WTC11 (cell line): ENCODE measurements around the gene DAB1. TPM values are rescaled to one million over a fixed set of nuclear protein-coding genes. Genes with fewer than 3 reads are reported as not detected.

ENCODE experiments used
- ATAC-seq: fragments of 200-7000 bp; cut with Tn5 transposase; 2 replicates; pipeline ENCODE4 v1.10.0; 2021; ENCODE audit warnings: mild to moderate bottlenecking, moderate library complexity
- CTCF ChIA-PET: fragments of 300-600 bp; sonication (Branson Sonifier 250); formaldehyde crosslinking; loops from one replicate; lab custom pipeline; 2021; ENCODE audit warnings: antibody characterized with exemption; lab: Charles Lee
- POLR2A ChIA-PET: fragments of 350-600 bp; sonication (Branson Sonifier 250); formaldehyde crosslinking; loops from one replicate; lab custom pipeline; 2021; ENCODE audit warnings: antibody characterized with exemption; lab: Charles Lee
- DNase-seq: peaks from one replicate; pipeline ENCODE4 v3.0.0; 2021; ENCODE audit warnings: low spot score
- H3K27ac Mint-ChIP-seq: 2 replicates; pipeline ENCODE4 v1.8.0; 2021; ENCODE audit warnings: mixed read lengths
- H3K27me3 Mint-ChIP-seq: 2 replicates; pipeline ENCODE4 v1.8.0; 2021; ENCODE audit warnings: low read depth, mild to moderate bottlenecking, moderate library complexity, mixed read lengths
- H3K36me3 Mint-ChIP-seq: 2 replicates; pipeline ENCODE4 v1.8.0; 2021; ENCODE audit warnings: mixed read lengths
- H3K4me1 Mint-ChIP-seq: 2 replicates; pipeline ENCODE4 v1.8.0; 2022; ENCODE audit warnings: mixed read lengths
- H3K4me3 Mint-ChIP-seq: 2 replicates; pipeline ENCODE4 v1.8.0; 2021; ENCODE audit warnings: mild to moderate bottlenecking, moderate library complexity, mixed read lengths
- H3K9me3 Mint-ChIP-seq: 2 replicates; pipeline ENCODE4 v1.8.0; 2021; ENCODE audit warnings: mixed read lengths
- ATF1 ChIP-seq: sonication (generic); formaldehyde crosslinking; IDR thresholded peaks from 2 replicates; pipeline ENCODE4 v1.8.1; 2023; ENCODE audit warnings: mild to moderate bottlenecking, moderate library complexity, missing genetic modification reagents
- FOXP1 ChIP-seq: sonication (generic); formaldehyde crosslinking; IDR thresholded peaks from 2 replicates; pipeline ENCODE4 v1.8.0; 2022; ENCODE audit warnings: missing genetic modification reagents, mild to moderate bottlenecking, moderate library complexity, borderline replicate concordance
- GTF2I ChIP-seq: fragments of 250-450 bp; sonication (Bioruptor Pico); conservative IDR thresholded peaks from 2 replicates; pipeline ENCODE4 v1.4.0; 2021; ENCODE audit warnings: mild to moderate bottlenecking
- JUN ChIP-seq: sonication (generic); formaldehyde crosslinking; IDR thresholded peaks from 2 replicates; pipeline ENCODE4 v1.8.0; 2023; ENCODE audit warnings: mild to moderate bottlenecking, missing genetic modification reagents
- NFATC4 ChIP-seq: fragments of 250-450 bp; sonication (Bioruptor Pico); IDR thresholded peaks from 2 replicates; pipeline ENCODE4 v1.9.0; 2021; ENCODE audit warnings: mild to moderate bottlenecking
- NR3C1 ChIP-seq: sonication (generic); formaldehyde crosslinking; conservative IDR thresholded peaks from 2 replicates; pipeline ENCODE4 v1.8.1; 2023; ENCODE audit warnings: low read depth, mild to moderate bottlenecking, missing genetic modification reagents
- RELA ChIP-seq: sonication (generic); formaldehyde crosslinking; IDR thresholded peaks from 2 replicates; pipeline ENCODE4 v1.8.1; 2022; ENCODE audit warnings: missing genetic modification reagents, mild to moderate bottlenecking, borderline replicate concordance
- RORB ChIP-seq: fragments of 250-450 bp; sonication (Bioruptor Pico); IDR thresholded peaks from 2 replicates; pipeline ENCODE4 v1.9.0; 2021; ENCODE audit warnings: mild to moderate bottlenecking
- SMAD4 ChIP-seq: sonication (generic); formaldehyde crosslinking; IDR thresholded peaks from 2 replicates; pipeline ENCODE4 v1.8.0; 2022; ENCODE audit warnings: mild to moderate bottlenecking, missing genetic modification reagents
- SP1 ChIP-seq: sonication (generic); formaldehyde crosslinking; conservative IDR thresholded peaks from 2 replicates; pipeline ENCODE4 v1.8.1; 2022; ENCODE audit warnings: missing genetic modification reagents
- TP53 ChIP-seq: sonication (generic); formaldehyde crosslinking; IDR thresholded peaks from 2 replicates; pipeline ENCODE4 v1.8.1; 2023; ENCODE audit warnings: mild to moderate bottlenecking, missing genetic modification reagents
- ZBTB21 ChIP-seq: sonication (generic); formaldehyde crosslinking; IDR thresholded peaks from 2 replicates; pipeline ENCODE4 v1.8.1; 2023; ENCODE audit warnings: mild to moderate bottlenecking, missing genetic modification reagents, borderline replicate concordance
- ZNF138 ChIP-seq: sonication (generic); formaldehyde crosslinking; conservative IDR thresholded peaks from 2 replicates; pipeline ENCODE4 v1.8.1; 2022; ENCODE audit warnings: mild to moderate bottlenecking, moderate library complexity, missing genetic modification reagents
- ZNF219 ChIP-seq: sonication (generic); formaldehyde crosslinking; IDR thresholded peaks from 2 replicates; pipeline ENCODE4 v1.8.0; 2023; ENCODE audit warnings: missing genetic modification reagents, mild to moderate bottlenecking, borderline replicate concordance
- ZNF423 ChIP-seq: fragments of 250-450 bp; sonication (Bioruptor Pico); IDR thresholded peaks from 2 replicates; pipeline ENCODE4 v2.1.2; 2022; ENCODE audit warnings: mild to moderate bottlenecking, moderate library complexity
- ZNF671 ChIP-seq: fragments of 250-450 bp; sonication (Bioruptor Pico); IDR thresholded peaks from 2 replicates; pipeline ENCODE4 v1.8.0; 2021; ENCODE audit warnings: mild to moderate bottlenecking
- total RNA-seq: library from RNA; stranded (reverse); gene quantifications from 3 replicates; pipeline ENCODE4 v1.2.3, GENCODE V29; 2021
- TF ChIP-seq, protein P1 (sequence below): sonication (generic); formaldehyde crosslinking; IDR thresholded peaks from 2 replicates; pipeline ENCODE4 v1.8.0; 2022; ENCODE audit warnings: mild to moderate bottlenecking, missing genetic modification reagents
- TF ChIP-seq, protein P2 (sequence below): sonication (generic); formaldehyde crosslinking; IDR thresholded peaks from 2 replicates; pipeline ENCODE4 v1.8.1; 2023; ENCODE audit warnings: mild to moderate bottlenecking, missing genetic modification reagents, moderate library complexity
- TF ChIP-seq, protein P3 (sequence below): fragments of 250-450 bp; sonication (Bioruptor Pico); IDR thresholded peaks from 2 replicates; pipeline ENCODE4 v1.9.0; 2021; ENCODE audit warnings: mild to moderate bottlenecking
- TF ChIP-seq, protein P4 (sequence below): fragments of 250-450 bp; sonication (Bioruptor Pico); IDR thresholded peaks from 2 replicates; pipeline ENCODE4 v1.9.0; 2021; ENCODE audit warnings: moderate library complexity, mild to moderate bottlenecking, inconsistent platforms, borderline replicate concordance
- TF ChIP-seq, protein P5 (sequence below): fragments of 250-450 bp; sonication (Bioruptor Pico); IDR thresholded peaks from 2 replicates; pipeline ENCODE4 v2.1.2; 2022; ENCODE audit warnings: mild to moderate bottlenecking, moderate library complexity
- TF ChIP-seq, protein P6 (sequence below): sonication (generic); formaldehyde crosslinking; IDR thresholded peaks from 2 replicates; pipeline ENCODE4 v1.8.1; 2023; ENCODE audit warnings: mild to moderate bottlenecking, missing genetic modification reagents, borderline replicate concordance
- TF ChIP-seq, protein P7 (sequence below): sonication (generic); formaldehyde crosslinking; conservative IDR thresholded peaks from 2 replicates; pipeline ENCODE4 v1.8.1; 2022; ENCODE audit warnings: mild to moderate bottlenecking, missing genetic modification reagents

Gene DAB1
- total RNA-seq, 1 experiment from 2014 or later, result 10.7 TPM

DNA sequence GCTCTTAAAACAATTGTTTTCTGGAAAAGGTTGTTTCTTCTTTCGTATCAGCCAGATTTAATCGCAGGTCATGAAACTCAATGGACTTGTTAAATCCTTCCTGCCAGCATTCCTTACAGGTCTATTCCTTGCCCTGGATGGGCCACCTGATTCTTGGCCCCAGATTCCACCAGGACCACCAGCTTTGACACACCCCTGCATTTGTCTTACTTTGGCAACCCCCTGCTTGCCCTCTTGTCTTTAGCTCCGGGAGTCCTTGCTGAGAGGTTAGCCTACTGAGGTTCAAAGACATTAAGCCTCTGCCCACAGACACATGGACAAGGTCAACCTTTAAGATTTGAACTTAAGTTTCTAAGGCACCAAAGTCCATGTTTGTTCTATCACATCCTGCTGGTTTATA is 27.1 kb upstream of the DAB1 start:
- POLR2A ChIA-PET, result no interaction called here
- no peak for TF ChIP-seq RORB (CRISPR knock-in tag)
- peak; percentile 79 for TF ChIP-seq ZNF423 (CRISPR knock-in tag)
- TF ChIP-seq, all 79 proteins: peak for 1
- Mint-ChIP-seq H3K4me1 (peaks cover 27% of the 10 kb centered on the region), H3K27me3 (peaks cover 19% of the 10 kb centered on the region), H3K4me3 (no peak overlapping the region), H3K27ac (no peak overlapping the region), H3K9me3 (peaks cover 3% of the 10 kb centered on the region; the same call in 1 of the 2 replicates), H3K36me3 (no peaks in the 10 kb centered on the region)
- DNase-seq, result peak; percentile 13
- peak; percentile 90 for ATAC-seq
- CTCF ChIA-PET, result interaction anchor here (0.6 kb wide), 1 partner anchor 232 kb away, joined by 5 read pairs; no protein-coding TSS in a partner anchor

DNA sequence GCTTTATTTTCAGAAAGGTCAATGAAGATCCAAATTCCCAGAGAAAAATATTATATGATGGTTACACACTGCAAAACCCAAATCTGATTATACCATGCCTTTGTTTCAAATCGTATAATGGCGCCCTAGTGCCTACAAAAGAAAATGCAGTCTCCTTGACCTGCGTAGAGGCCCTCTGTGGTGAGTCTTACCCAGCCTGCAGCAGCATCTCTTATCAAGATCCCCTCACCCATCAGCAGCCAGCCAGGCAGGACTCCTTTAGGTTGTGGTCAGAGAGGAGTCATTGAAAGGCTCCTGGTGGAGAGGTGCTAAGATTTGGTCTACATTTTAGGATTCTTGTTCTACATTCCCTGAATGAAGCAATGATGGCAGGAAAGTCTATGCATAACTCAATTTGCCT is 23.7 kb upstream of the DAB1 start:
- DNase-seq, result no peak

DNA sequence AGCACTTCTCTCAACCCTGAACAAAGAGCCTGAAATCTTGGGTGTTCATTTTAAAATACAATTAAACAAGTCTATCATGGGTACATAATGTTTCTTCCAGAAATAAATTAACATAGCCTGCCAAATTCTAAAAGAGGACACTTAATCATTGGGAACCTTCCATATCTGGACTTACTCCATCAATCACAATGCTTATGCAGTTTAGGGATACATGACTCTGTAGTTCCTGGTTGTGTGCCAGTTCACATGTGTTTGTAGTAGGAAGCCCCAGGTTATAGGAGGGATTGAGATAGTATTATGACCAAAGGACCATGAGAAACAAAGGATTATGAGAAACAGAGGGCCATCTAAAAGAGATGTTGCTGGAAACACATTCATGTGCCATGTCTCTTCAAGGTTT is 19.1 kb upstream of the DAB1 start:
- H3K4me1 Mint-ChIP-seq, result peaks cover 10% of the 10 kb centered on the region
- POLR2A ChIA-PET, result no interaction called here
- TF ChIP-seq GTF2I (CRISPR knock-in tag) (no peak), NR3C1 (CRISPR knock-in tag) (no peak), ATF1 (CRISPR knock-in tag) (no peak), JUN (CRISPR knock-in tag) (no peak), NFATC4 (CRISPR knock-in tag) (no peak), ZBTB21 (CRISPR knock-in tag) (no peak)
- TF ChIP-seq, protein P1, sequence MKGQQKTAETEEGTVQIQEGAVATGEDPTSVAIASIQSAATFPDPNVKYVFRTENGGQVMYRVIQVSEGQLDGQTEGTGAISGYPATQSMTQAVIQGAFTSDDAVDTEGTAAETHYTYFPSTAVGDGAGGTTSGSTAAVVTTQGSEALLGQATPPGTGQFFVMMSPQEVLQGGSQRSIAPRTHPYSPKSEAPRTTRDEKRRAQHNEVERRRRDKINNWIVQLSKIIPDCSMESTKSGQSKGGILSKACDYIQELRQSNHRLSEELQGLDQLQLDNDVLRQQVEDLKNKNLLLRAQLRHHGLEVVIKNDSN, result no peak
- TF ChIP-seq, protein P2, sequence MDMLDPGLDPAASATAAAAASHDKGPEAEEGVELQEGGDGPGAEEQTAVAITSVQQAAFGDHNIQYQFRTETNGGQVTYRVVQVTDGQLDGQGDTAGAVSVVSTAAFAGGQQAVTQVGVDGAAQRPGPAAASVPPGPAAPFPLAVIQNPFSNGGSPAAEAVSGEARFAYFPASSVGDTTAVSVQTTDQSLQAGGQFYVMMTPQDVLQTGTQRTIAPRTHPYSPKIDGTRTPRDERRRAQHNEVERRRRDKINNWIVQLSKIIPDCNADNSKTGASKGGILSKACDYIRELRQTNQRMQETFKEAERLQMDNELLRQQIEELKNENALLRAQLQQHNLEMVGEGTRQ, result no peak

More for the DNA sequence above, 23.7 kb upstream of the DAB1 start:
- TF ChIP-seq FOXP1 (no peak), ZNF671 (CRISPR knock-in tag) (no peak), RORB (CRISPR knock-in tag) (no peak), RELA (CRISPR knock-in tag) (no peak), SMAD4 (no peak), ZNF219 (CRISPR knock-in tag) (no peak)
- TF ChIP-seq, protein P3, sequence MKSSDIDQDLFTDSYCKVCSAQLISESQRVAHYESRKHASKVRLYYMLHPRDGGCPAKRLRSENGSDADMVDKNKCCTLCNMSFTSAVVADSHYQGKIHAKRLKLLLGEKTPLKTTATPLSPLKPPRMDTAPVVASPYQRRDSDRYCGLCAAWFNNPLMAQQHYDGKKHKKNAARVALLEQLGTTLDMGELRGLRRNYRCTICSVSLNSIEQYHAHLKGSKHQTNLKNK (CRISPR knock-in tag), result no peak
- TF ChIP-seq, protein P4, sequence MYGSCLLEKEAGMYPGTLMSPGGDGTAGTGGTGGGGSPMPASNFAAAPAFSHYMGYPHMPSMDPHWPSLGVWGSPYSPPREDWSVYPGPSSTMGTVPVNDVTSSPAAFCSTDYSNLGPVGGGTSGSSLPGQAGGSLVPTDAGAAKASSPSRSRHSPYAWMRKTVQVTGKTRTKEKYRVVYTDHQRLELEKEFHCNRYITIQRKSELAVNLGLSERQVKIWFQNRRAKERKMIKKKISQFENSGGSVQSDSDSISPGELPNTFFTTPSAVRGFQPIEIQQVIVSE (CRISPR knock-in tag), result no peak
- no peaks in the 10 kb centered on the region for H3K9me3 Mint-ChIP-seq
- peak; percentile 79 for ATAC-seq
- no peaks in the 10 kb centered on the region for H3K36me3 Mint-ChIP-seq
- ChIA-PET POLR2A (no interaction called here), CTCF (interaction anchor here (1.3 kb wide), 1 partner anchor 215 kb away, joined by 3 read pairs; no protein-coding TSS in a partner anchor)
- H3K27me3 Mint-ChIP-seq, result peaks cover 16% of the 10 kb centered on the region
- H3K27ac Mint-ChIP-seq, result no peak overlapping the region
- peaks cover 27% of the 10 kb centered on the region for H3K4me1 Mint-ChIP-seq
- H3K4me3 Mint-ChIP-seq, result no peak overlapping the region

DNA sequence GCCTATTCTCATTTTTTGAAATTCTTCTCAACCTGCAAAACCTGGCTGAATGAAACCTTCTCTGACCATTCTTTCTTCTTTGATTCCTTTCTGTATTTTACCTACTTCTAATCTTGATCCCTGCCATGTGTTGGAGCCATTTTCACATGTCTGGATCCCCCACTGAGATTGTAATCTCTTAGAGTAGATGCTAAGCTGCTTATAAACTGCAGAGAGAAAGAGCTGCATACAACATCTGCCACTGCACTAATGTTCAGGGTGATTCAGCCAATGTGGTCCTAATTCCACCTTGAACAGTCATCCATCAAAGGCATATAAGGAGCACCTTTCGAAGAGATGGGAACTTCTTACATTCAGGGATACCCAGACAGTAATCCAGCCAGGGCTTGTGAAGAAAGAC is 16.2 kb upstream of the DAB1 start:
- ATAC-seq (no peak), DNase-seq (no peak)
- CTCF ChIA-PET, result no interaction called here
- TF ChIP-seq, protein P5, sequence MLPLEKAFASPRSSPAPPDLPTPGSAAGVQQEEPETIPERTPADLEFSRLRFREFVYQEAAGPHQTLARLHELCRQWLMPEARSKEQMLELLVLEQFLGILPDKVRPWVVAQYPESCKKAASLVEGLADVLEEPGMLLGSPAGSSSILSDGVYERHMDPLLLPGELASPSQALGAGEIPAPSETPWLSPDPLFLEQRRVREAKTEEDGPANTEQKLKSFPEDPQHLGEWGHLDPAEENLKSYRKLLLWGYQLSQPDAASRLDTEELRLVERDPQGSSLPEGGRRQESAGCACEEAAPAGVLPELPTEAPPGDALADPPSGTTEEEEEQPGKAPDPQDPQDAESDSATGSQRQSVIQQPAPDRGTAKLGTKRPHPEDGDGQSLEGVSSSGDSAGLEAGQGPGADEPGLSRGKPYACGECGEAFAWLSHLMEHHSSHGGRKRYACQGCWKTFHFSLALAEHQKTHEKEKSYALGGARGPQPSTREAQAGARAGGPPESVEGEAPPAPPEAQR (CRISPR knock-in tag), result no peak
- TF ChIP-seq, protein P6, sequence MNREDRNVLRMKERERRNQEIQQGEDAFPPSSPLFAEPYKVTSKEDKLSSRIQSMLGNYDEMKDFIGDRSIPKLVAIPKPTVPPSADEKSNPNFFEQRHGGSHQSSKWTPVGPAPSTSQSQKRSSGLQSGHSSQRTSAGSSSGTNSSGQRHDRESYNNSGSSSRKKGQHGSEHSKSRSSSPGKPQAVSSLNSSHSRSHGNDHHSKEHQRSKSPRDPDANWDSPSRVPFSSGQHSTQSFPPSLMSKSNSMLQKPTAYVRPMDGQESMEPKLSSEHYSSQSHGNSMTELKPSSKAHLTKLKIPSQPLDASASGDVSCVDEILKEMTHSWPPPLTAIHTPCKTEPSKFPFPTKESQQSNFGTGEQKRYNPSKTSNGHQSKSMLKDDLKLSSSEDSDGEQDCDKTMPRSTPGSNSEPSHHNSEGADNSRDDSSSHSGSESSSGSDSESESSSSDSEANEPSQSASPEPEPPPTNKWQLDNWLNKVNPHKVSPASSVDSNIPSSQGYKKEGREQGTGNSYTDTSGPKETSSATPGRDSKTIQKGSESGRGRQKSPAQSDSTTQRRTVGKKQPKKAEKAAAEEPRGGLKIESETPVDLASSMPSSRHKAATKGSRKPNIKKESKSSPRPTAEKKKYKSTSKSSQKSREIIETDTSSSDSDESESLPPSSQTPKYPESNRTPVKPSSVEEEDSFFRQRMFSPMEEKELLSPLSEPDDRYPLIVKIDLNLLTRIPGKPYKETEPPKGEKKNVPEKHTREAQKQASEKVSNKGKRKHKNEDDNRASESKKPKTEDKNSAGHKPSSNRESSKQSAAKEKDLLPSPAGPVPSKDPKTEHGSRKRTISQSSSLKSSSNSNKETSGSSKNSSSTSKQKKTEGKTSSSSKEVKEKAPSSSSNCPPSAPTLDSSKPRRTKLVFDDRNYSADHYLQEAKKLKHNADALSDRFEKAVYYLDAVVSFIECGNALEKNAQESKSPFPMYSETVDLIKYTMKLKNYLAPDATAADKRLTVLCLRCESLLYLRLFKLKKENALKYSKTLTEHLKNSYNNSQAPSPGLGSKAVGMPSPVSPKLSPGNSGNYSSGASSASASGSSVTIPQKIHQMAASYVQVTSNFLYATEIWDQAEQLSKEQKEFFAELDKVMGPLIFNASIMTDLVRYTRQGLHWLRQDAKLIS, result no peak
- no peak for TF ChIP-seq TP53 (CRISPR knock-in tag)
- TF ChIP-seq SP1 (CRISPR knock-in tag), result no peak
- no peak for TF ChIP-seq ZBTB21 (CRISPR knock-in tag)
- TF ChIP-seq ZNF138, result no peak
- TF ChIP-seq, protein P7, sequence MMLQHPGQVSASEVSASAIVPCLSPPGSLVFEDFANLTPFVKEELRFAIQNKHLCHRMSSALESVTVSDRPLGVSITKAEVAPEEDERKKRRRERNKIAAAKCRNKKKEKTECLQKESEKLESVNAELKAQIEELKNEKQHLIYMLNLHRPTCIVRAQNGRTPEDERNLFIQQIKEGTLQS (CRISPR knock-in tag), result no peak

More for the DNA sequence above, 19.1 kb upstream of the DAB1 start:
- DNase-seq (no peak), ATAC-seq (no peak)
- Mint-ChIP-seq H3K27ac (no peak overlapping the region), H3K27me3 (peaks cover 4% of the 10 kb centered on the region; the same call in 1 of the 2 replicates), H3K9me3 (no peaks in the 10 kb centered on the region), H3K36me3 (no peaks in the 10 kb centered on the region), H3K4me3 (no peak overlapping the region)
- CTCF ChIA-PET, result no interaction called here

More for the DNA sequence above, 16.2 kb upstream of the DAB1 start:
- POLR2A ChIA-PET, result no interaction called here
- H3K27me3 Mint-ChIP-seq, result peaks cover 4% of the 10 kb centered on the region; the same call in 1 of the 2 replicates
- peaks cover 6% of the 10 kb centered on the region; the same call in 1 of the 2 replicates for H3K4me1 Mint-ChIP-seq
- peaks cover 9% of the 10 kb centered on the region; the same call in 1 of the 2 replicates for H3K9me3 Mint-ChIP-seq
- no peak overlapping the region for H3K4me3 Mint-ChIP-seq
- no peak overlapping the region for H3K27ac Mint-ChIP-seq
- no peaks in the 10 kb centered on the region for H3K36me3 Mint-ChIP-seq
